ENCODE measurements around the gene DNMT1.

The DNMT1 gene

DNA sequence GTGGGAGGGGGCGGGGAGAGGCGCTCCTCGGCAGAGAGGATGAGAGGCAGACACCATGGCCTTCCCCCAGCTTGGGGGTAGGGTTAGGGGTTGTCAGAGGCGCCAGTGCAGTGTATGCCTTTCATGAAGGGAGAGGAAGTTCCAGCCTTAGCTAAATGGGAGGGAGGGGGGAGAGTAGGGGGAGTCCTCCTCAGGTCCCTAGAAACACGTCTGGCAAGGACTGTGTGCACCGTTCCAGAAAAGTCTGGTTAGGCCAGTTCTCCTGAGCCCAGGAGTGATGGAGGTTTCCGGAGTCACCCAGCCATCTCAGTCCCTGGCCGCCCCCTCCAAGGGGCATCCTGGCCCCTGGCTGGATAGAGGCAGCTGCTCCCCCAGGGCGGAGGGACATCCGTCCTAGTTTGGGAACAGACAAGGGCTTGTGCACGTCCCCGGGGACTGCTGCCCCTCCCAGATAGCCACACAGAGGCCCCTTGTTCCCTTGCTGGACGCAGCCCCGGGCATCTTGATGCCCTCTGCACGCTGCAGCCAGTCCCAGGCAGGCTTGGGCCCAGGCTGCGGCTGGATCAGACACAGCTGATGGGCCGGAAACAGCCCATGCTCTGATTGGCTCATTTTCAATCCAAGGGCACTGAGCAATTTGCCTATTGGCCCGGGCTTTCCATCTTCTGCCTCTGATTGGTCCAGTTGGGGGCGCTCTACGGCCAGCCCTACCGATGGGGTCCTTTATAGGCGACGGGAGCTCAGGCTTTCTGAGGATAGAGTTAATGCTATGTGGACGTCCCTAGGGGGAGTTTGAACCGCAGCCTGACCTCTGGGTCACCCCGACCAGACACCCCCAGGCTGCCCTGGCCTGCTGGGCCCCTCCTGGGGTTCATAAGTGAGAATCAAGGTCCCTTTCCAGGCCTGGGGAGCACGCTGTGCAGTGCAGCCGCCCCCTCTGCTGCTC lies 32.5 kb upstream of the DNMT1 start:
- H3K4me1 Mint-ChIP-seq, result peaks cover 18% of the 10 kb centered on the region
- no peak overlapping the region for H3K4me3 Mint-ChIP-seq
- no peak for DNase-seq
- no peaks in the 10 kb centered on the region for H3K9me3 Mint-ChIP-seq
- no peak overlapping the region for H3K27ac Mint-ChIP-seq
- no peaks in the 10 kb centered on the region for H3K27me3 Mint-ChIP-seq
- H3K36me3 Mint-ChIP-seq (ENCODE audit: low read depth), result no peaks in the 10 kb centered on the region
- no peak for ATAC-seq

- no peaks in the 10 kb centered on the region for H3K36me3 Mint-ChIP-seq (ENCODE audit: low read depth)
- no peak overlapping the region for H3K4me3 Mint-ChIP-seq
- DNase-seq (no peak), ATAC-seq (no peak)
- H3K4me1 Mint-ChIP-seq, result peaks cover 13% of the 10 kb centered on the region
- H3K9me3 Mint-ChIP-seq, result no peaks in the 10 kb centered on the region
- no peak overlapping the region for H3K27ac Mint-ChIP-seq
- no peaks in the 10 kb centered on the region for H3K27me3 Mint-ChIP-seq
These were observed 31.7 kb upstream of the DNMT1 start for GRCh38 chr19:10226376-10227025.

DNA sequence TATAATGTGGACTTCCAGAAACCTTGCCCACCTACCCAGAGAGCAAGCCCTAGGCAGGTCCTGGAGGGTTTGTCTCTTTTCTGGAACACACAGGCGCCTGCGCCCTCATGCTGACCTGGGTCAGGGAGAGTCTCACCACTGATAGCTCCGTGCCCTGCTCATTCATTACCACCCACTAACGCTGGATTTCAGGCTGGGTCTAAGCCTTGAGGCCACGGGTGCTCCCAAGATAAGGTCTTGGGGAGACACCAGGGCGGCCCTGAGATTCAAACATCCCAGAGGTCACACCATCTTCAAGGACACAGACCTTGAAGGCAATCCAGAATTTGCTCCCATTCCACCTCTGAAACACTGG lies 31.2 kb upstream of the DNMT1 start:
- no peaks in the 10 kb centered on the region for H3K27me3 Mint-ChIP-seq
- no peaks in the 10 kb centered on the region for H3K36me3 Mint-ChIP-seq (ENCODE audit: low read depth)
- no peaks in the 10 kb centered on the region for H3K9me3 Mint-ChIP-seq
- H3K4me1 Mint-ChIP-seq, result peaks cover 12% of the 10 kb centered on the region
- no peak for ATAC-seq
- H3K27ac Mint-ChIP-seq, result no peak overlapping the region
- no peak for DNase-seq
- H3K4me3 Mint-ChIP-seq, result no peak overlapping the region

GRCh38 chr19:10224337-10224736 lies 29.6 kb upstream of the DNMT1 start:
- ATAC-seq (no peak), DNase-seq (no peak)
- Mint-ChIP-seq H3K27me3 (no peaks in the 10 kb centered on the region), H3K4me1 (peaks cover 5% of the 10 kb centered on the region), H3K9me3 (no peaks in the 10 kb centered on the region), H3K36me3 (ENCODE audit: low read depth) (no peaks in the 10 kb centered on the region), H3K27ac (no peak overlapping the region), H3K4me3 (no peak overlapping the region)

GRCh38 chr19:10223488-10224213 lies 28.9 kb upstream of the DNMT1 start:
- ATAC-seq (no peak), DNase-seq (no peak)
- Mint-ChIP-seq H3K4me3 (no peak overlapping the region), H3K36me3 (ENCODE audit: low read depth) (no peaks in the 10 kb centered on the region), H3K27ac (no peak overlapping the region), H3K9me3 (no peaks in the 10 kb centered on the region), H3K4me1 (peaks cover 3% of the 10 kb centered on the region), H3K27me3 (no peaks in the 10 kb centered on the region)

DNA sequence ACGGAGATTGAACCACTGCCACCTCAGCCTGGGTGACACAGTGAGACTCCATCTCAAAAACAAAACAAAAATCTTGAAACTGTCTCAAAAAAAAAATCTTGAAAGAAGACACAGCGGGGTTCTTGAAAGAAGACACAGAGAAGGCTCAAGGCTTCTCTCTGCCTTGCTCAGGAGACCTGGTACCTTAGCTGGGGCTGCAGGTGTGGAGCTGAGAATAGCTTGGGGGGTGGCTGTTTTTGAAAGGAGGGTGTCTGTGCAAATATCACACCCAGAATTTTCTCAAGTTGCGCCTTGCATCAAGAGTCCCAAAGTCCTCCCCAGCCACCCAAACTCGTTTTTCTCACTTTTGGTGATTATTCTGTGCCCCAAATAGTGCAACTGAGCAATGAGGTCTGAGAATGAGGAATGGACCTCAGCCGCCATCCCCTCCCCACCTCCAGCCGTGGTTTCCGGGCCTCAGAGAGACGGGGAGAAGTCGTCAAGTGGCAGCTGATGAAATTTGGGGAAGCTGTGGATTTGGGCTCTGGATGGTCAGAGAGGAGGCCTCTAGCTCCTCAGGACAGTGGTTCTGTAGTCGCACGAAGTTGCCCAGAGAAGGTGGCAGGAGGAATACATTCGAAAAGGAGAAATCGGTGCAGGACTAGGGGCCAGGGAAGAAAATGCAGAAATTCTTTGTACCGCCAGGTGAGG lies 27.6 kb upstream of the DNMT1 start:
- Mint-ChIP-seq H3K4me3 (no peak overlapping the region), H3K9me3 (no peaks in the 10 kb centered on the region), H3K4me1 (peaks cover 3% of the 10 kb centered on the region), H3K27me3 (no peaks in the 10 kb centered on the region), H3K36me3 (ENCODE audit: low read depth) (no peaks in the 10 kb centered on the region), H3K27ac (no peak overlapping the region)
- no peak for ATAC-seq
- no peak for DNase-seq

GRCh38 chr19:10220695-10221094 lies 25.9 kb upstream of the DNMT1 start:
- no peaks in the 10 kb centered on the region for H3K27me3 Mint-ChIP-seq
- no peak overlapping the region for H3K27ac Mint-ChIP-seq
- DNase-seq, result no peak
- H3K9me3 Mint-ChIP-seq, result no peaks in the 10 kb centered on the region
- no peaks in the 10 kb centered on the region for H3K36me3 Mint-ChIP-seq (ENCODE audit: low read depth)
- peaks cover 3% of the 10 kb centered on the region for H3K4me1 Mint-ChIP-seq
- H3K4me3 Mint-ChIP-seq, result no peak overlapping the region
- ATAC-seq, result no peak

GRCh38 chr19:10219678-10220077 lies 24.9 kb upstream of the DNMT1 start:
- peak; percentile 85 for ATAC-seq
- Mint-ChIP-seq H3K27ac (no peak overlapping the region), H3K4me1 (peaks cover 3% of the 10 kb centered on the region), H3K9me3 (no peaks in the 10 kb centered on the region), H3K4me3 (no peak overlapping the region), H3K27me3 (no peaks in the 10 kb centered on the region), H3K36me3 (ENCODE audit: low read depth) (no peaks in the 10 kb centered on the region)
- DNase-seq, result peak; percentile 37

GRCh38 chr19:10217085-10217484 lies 22.3 kb upstream of the DNMT1 start:
- Mint-ChIP-seq H3K27me3 (no peaks in the 10 kb centered on the region), H3K4me1 (peaks cover 3% of the 10 kb centered on the region), H3K9me3 (no peaks in the 10 kb centered on the region), H3K4me3 (no peak overlapping the region), H3K36me3 (ENCODE audit: low read depth) (no peaks in the 10 kb centered on the region), H3K27ac (no peak overlapping the region)
- DNase-seq (no peak), ATAC-seq (no peak)

- peaks cover 3% of the 10 kb centered on the region for H3K4me1 Mint-ChIP-seq
- H3K36me3 Mint-ChIP-seq (ENCODE audit: low read depth), result no peaks in the 10 kb centered on the region
- ATAC-seq, result no peak
- no peak overlapping the region for H3K4me3 Mint-ChIP-seq
- H3K27me3 Mint-ChIP-seq, result peaks cover 1% of the 10 kb centered on the region
- H3K27ac Mint-ChIP-seq, result no peak overlapping the region
- DNase-seq, result no peak
- H3K9me3 Mint-ChIP-seq, result no peaks in the 10 kb centered on the region
These were observed 20.0 kb upstream of the DNMT1 start for GRCh38 chr19:10214784-10215183.

- ATAC-seq (no peak), DNase-seq (no peak)
- no peak overlapping the region for H3K4me3 Mint-ChIP-seq
- H3K9me3 Mint-ChIP-seq, result no peaks in the 10 kb centered on the region
- H3K27me3 Mint-ChIP-seq, result peaks cover 1% of the 10 kb centered on the region
- no peaks in the 10 kb centered on the region for H3K4me1 Mint-ChIP-seq
- no peaks in the 10 kb centered on the region for H3K36me3 Mint-ChIP-seq (ENCODE audit: low read depth)
- H3K27ac Mint-ChIP-seq, result no peak overlapping the region
These were observed 16.9 kb upstream of the DNMT1 start for GRCh38 chr19:10211691-10212090.

GRCh38 chr19:10211061-10211460 lies 16.3 kb upstream of the DNMT1 start:
- H3K36me3 Mint-ChIP-seq (ENCODE audit: low read depth), result no peaks in the 10 kb centered on the region
- H3K27ac Mint-ChIP-seq, result no peak overlapping the region
- ATAC-seq (no peak), DNase-seq (no peak)
- H3K9me3 Mint-ChIP-seq, result no peaks in the 10 kb centered on the region
- no peaks in the 10 kb centered on the region for H3K4me1 Mint-ChIP-seq
- H3K27me3 Mint-ChIP-seq, result peaks cover 1% of the 10 kb centered on the region
- no peak overlapping the region for H3K4me3 Mint-ChIP-seq

DNA sequence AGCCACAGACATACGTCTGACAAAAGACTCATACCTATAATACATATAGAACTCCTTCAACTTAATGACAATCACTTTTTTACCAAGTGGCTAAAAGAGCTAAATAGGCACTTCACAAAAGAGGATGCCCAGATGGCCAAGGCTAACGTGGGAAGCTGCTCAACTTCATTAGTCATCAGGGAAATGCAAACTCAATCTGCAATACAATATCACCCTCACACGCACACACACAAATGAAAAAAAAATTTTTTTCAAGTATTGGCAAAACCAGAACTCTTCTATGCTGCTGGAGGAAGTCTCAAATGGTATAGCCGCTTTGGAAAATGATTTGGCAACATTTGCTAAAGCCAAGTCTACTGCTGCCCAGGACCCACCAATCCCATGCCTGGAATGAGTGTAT lies 14.6 kb upstream of the DNMT1 start:
- no peaks in the 10 kb centered on the region for H3K9me3 Mint-ChIP-seq
- no peak overlapping the region for H3K4me3 Mint-ChIP-seq
- ATAC-seq, result no peak
- DNase-seq, result no peak
- H3K27me3 Mint-ChIP-seq, result peaks cover 1% of the 10 kb centered on the region
- no peaks in the 10 kb centered on the region for H3K36me3 Mint-ChIP-seq (ENCODE audit: low read depth)
- no peak overlapping the region for H3K27ac Mint-ChIP-seq
- H3K4me1 Mint-ChIP-seq, result no peaks in the 10 kb centered on the region

GRCh38 chr19:10207026-10207425 lies 12.3 kb upstream of the DNMT1 start:
- Mint-ChIP-seq H3K9me3 (no peaks in the 10 kb centered on the region), H3K36me3 (ENCODE audit: low read depth) (no peaks in the 10 kb centered on the region), H3K27ac (no peak overlapping the region), H3K27me3 (peaks cover 1% of the 10 kb centered on the region), H3K4me1 (no peaks in the 10 kb centered on the region), H3K4me3 (no peak overlapping the region)
- DNase-seq (no peak), ATAC-seq (no peak)

Data from activated naive CD8-positive, alpha-beta T cell treated with anti-CD3 and anti-CD28 coated beads, Interleukin-2, amount 50 U/mL, for 24 hours (primary cell).